ENCODE measurements around the gene ZFR2. TPM values are rescaled to one million over a fixed set of nuclear protein-coding genes. Genes with fewer than 3 reads are reported as not detected.
"Not testable (repeated sequence)": the region's sequence is repeated elsewhere in the genome, so short reads cannot be mapped to it uniquely, and the experiment has no call there.

The ZFR2 gene
- polyA plus RNA-seq, 3 donors, result 1.3 to 2.0 (median 1.5) TPM

- no peak for DNase-seq (ENCODE audit: low read depth in 3 of 3, low spot score in 2 of 3)
Measured at GRCh38 chr19:3775831-3776230, 93.0 kb downstream of the ZFR2 start.

GRCh38 chr19:3775374-3775711, 93.5 kb downstream of the ZFR2 start:
- no peak for DNase-seq (ENCODE audit: low read depth in 3 of 3, low spot score in 2 of 3)

- DNase-seq (ENCODE audit: low read depth in 3 of 3, low spot score in 2 of 3), result no peak
Measured at GRCh38 chr19:3774621-3775373, 94.0 kb downstream of the ZFR2 start.

- DNase-seq (ENCODE audit: low read depth in 3 of 3, low spot score in 2 of 3), result no peak
Measured at GRCh38 chr19:3773814-3774515, 94.9 kb downstream of the ZFR2 start.

- DNase-seq (ENCODE audit: low read depth in 3 of 3, low spot score in 2 of 3), result no peak
Measured at GRCh38 chr19:3771906-3772455, 96.9 kb downstream of the ZFR2 start, which contains the start of gene RAX2. RAX2 (minus strand) TSS chr19:3772228; CDS start chr19:3771742, 486 bp downstream.

- DNase-seq (ENCODE audit: low read depth in 3 of 3, low spot score in 2 of 3), result no peak
Measured at GRCh38 chr19:3771000-3771905, 97.6 kb downstream of the ZFR2 start.

GRCh38 chr19:3770136-3770999, 98.5 kb downstream of the ZFR2 start:
- no peak for DNase-seq (ENCODE audit: low read depth in 3 of 3, low spot score in 2 of 3)

GRCh38 chr19:3769494-3769893, 99.3 kb downstream of the ZFR2 start:
- no peak for DNase-seq (ENCODE audit: low read depth in 3 of 3, low spot score in 2 of 3)

GRCh38 chr19:3768748-3769099, 100.1 kb downstream of the ZFR2 start:
- DNase-seq (ENCODE audit: low read depth in 3 of 3, low spot score in 2 of 3), result no peak

GRCh38 chr19:3768015-3768747, 100.7 kb downstream of the ZFR2 start:
- DNase-seq (ENCODE audit: low read depth in 3 of 3, low spot score in 2 of 3), result no peak

- no peak for DNase-seq (ENCODE audit: low read depth in 3 of 3, low spot score in 2 of 3)
Measured at GRCh38 chr19:3767050-3767449, 101.8 kb downstream of the ZFR2 start.

GRCh38 chr19:3766520-3766919, 102.3 kb downstream of the ZFR2 start:
- no peak for DNase-seq (ENCODE audit: low read depth in 3 of 3, low spot score in 2 of 3)

- not testable (repeated sequence) for DNase-seq (ENCODE audit: low read depth in 3 of 3, low spot score in 2 of 3)
Measured at GRCh38 chr19:3765757-3766156, 103.1 kb downstream of the ZFR2 start.

GRCh38 chr19:3765121-3765520, 103.7 kb downstream of the ZFR2 start:
- DNase-seq (ENCODE audit: low read depth in 3 of 3, low spot score in 2 of 3), result no peak

- DNase-seq (ENCODE audit: low read depth in 3 of 3, low spot score in 2 of 3), result peak; percentile 99 to 100 (median 99)
Measured at GRCh38 chr19:3762501-3763459, 106.1 kb downstream of the ZFR2 start, which contains the start of gene MRPL54. MRPL54 (plus strand) TSS chr19:3762682; CDS start chr19:3762701, 19 bp downstream.

- no peak for DNase-seq (ENCODE audit: low read depth in 3 of 3, low spot score in 2 of 3)
Measured at GRCh38 chr19:3762130-3762473, 106.7 kb downstream of the ZFR2 start.

- DNase-seq (ENCODE audit: low read depth in 3 of 3, low spot score in 2 of 3), result peak; percentile 69 to 80 (median 71)
Measured at GRCh38 chr19:3761382-3762129, 107.3 kb downstream of the ZFR2 start, which contains the start of gene APBA3. APBA3 (minus strand) TSS chr19:3761692; CDS start chr19:3760264, 1,428 bp downstream.
